ENCODE results near the gene SMIM3.

- TF ChIP-seq CTCF (IDR thresholded peaks at IDR 0.05) = no peak
- TF ChIP-seq POLR2A (IDR thresholded peaks at IDR 0.05) = no peak
Measured at GRCh38 chr5:150816946-150817345, 38.4 kb downstream of the SMIM3 start.

All from adrenal gland (tissue), 5 donors.